ENCODE data around the gene SSC4D.

The SSC4D gene

DNA sequence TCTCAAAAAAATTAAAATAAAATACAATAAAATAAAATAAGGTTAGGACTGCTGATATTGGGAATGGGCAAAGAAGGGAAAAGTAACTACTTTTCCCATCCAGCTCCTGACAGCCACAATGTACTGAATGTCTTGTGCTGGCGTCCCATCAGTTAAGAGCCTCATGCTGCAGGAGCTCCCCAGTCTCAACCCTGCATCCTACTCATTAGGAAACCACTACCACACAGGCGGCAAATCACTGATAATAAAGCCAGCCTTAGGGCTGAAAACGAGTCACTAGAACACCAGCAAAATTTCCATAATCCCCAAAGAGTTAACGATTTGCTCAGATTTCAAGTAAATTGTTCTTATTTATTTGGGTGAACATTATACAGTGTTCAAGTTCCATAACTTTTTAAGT is 55.0 kb downstream of the SSC4D start:
- DNase-seq (ENCODE audit: low read depth) = no peak

DNA sequence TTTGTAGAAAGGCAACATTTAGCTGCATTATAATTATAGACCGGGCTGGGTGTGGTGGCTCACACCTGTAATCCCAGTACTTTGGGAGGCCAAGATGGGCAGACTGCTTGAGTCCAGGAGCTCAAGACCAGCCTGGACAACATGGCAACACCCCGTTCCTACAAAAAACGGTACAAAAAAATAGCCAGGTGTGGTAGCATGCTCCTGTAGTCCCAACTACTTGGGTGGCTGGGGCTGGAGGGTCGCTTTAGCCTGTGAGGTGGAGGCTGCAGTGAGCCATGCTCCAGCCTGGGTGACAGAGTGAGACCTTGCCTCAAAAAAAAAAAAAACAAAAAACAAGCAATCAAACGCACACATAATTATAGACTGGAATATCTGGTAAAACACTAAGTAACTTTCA is 55.8 kb downstream of the SSC4D start:
- no peak for DNase-seq (ENCODE audit: low read depth)

- no peak for DNase-seq (ENCODE audit: low read depth)
Observed at GRCh38 chr7:76352193-76352592, 57.3 kb downstream of the SSC4D start.

GRCh38 chr7:76351372-76351771 is 58.1 kb downstream of the SSC4D start:
- DNase-seq (ENCODE audit: low read depth) = no peak

GRCh38 chr7:76349313-76349885 is 60.1 kb downstream of the SSC4D start:
- no peak for DNase-seq (ENCODE audit: low read depth)

DNA sequence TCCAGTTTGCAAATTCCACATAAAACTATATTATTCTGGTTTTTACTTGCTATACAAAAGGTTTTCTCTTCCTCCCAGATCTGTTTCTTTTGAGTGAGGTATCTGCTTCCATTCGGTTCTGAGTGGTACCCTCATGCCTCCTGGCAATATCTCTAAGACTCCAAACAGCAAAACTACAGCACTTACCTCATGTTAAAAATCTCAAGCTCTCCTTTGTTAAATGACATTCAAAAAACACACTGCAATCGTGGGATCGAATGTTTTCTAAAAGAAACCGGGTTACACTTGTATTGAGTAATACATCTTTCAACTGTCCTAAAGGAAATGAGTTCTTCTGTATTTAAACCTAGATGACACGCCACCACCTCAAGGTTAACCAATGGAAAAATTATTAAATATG is 61.8 kb downstream of the SSC4D start:
- DNase-seq (ENCODE audit: low read depth) = no peak

DNA sequence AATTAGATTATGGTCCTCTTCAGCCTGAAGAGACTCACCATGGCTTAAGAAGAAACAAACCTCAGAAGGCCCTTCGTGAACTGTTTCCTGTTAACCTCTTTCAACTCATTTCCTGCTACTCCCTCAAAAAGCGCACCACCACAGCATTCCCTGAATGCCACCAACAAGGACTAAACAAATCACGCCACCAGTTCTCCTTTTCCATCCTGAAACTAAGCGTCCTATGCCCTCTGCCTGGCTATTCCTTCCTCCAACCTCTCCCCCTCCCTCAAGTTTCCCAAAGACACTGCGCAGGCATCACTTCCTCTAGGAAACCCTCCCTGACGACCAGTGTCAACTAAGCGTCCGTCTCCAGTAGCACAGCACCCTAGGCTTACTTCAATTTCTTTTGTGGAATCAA is 62.7 kb downstream of the SSC4D start:
- no peak for DNase-seq (ENCODE audit: low read depth)

- DNase-seq (ENCODE audit: low read depth) = no peak
Observed at GRCh38 chr7:76346097-76346496, 63.4 kb downstream of the SSC4D start.

DNA sequence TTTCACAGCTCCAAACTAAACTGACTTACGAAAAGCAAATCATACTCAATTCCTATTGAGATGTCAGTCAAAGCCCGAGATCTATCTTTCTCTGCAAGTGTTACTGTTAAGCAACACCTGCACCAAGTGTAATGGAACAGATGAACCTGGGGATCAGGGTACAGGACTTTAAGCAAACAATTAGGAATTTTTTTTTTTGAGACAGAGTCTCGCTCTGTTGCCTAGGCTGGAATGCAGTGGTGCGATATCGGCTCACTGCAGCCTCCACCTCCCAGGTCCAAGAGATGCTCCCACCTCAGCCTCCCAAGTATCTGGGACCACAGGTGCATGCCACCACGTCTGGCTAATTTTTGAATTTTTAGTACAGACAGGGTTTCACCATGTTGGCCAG is 65.6 kb downstream of the SSC4D start:
- DNase-seq (ENCODE audit: low read depth) = no peak

DNA sequence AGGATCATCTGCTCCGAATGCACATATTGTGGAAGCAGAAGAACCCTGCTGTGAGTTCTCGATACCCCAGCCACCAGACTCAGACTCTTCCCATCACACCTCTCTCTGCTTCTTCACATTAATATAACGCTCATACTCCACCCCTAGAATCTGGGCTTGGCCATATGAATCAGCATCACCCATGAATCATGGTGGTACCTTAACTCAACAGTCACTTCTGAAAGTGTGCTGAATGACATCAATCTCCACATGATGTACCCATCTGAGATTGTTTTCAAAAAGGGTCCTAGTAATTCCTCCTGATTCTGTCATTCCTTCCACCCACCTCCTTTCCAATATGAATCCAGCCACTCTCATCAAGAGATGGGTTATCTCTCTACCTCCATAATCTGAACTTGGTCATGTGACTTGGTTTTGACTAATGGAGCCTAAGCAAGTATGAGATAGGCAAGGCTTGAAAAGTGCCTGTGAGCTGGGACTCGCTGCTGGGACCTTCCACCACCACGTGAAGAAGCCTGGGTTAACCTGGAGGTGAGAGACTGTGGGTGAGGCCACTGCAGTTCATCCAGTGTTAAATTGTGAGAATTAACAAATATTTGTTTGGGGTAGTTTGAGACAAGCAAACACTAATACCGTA is 66.1 kb downstream of the SSC4D start:
- DNase-seq (ENCODE audit: low read depth) = no peak

DNA sequence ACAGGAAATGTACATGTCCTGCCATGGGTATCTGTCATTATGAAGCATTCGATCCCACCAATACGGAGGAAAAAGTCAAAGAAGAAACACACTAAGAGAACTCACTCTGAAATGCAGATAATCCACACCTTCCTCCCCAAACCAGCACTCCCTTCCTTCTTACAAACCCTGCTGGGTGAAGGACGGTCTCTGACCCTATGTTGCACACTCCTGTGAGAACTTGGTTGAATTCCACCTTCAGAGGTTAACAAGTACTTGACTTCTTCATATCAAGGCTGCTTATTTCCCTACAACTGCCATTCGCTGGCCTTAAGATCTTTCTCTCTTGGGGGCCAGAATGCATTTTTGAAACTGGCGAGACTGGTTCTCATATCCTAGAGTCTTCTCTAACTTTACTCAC is 67.3 kb downstream of the SSC4D start:
- no peak for DNase-seq (ENCODE audit: low read depth)

DNA sequence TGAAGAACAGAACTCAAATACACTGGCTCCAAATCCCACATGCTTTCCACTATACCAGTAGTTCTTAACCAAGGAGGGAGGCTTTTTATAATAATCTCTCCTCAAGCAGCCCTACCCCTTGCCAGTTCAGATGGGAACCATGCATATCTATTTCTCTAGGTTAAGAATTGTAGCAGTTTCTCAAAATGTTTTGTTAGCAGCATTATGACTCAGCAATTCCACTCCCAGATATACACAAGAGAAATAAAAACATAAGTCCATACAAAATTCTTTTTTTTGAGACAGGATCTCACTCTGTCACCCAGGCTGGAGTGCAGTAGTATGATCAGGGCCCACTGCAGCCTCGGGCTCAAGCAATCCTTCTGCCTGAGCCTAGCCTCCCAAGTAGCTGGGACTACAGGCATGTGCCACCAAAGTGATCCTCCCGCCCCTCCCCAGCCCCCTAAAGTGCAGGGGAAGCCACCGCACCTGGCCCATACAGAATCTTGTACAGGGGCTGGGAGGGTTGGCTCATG is 68.8 kb downstream of the SSC4D start:
- DNase-seq (ENCODE audit: low read depth) = no peak
